GM19468 (cell line): ENCODE data around the gene PFN3.
A peak's percentile ranks its signal among the peaks of the same experiment; 100 is the strongest.
"Not testable (repeated sequence)": the region's sequence is repeated elsewhere in the genome, so short reads cannot be mapped to it uniquely, and the experiment has no call there.

ENCODE experiments used
- ATAC-seq: cut with Tn5 transposase; IDR thresholded peaks from one replicate; pipeline ENCODE4 v1.9.1; 2021; ENCODE audit warnings: mild to moderate bottlenecking, moderate library complexity, moderate number of reproducible peaks; ENCODE audit not compliant: unreplicated experiment; ENCODE audit errors: extremely low read depth

PFN3 gene

GRCh38 chr5:177362610-177363507 lies 37.6 kb downstream of the PFN3 start:
- ATAC-seq: no peak

GRCh38 chr5:177362292-177362609 lies 38.2 kb downstream of the PFN3 start:
- ATAC-seq: no peak

GRCh38 chr5:177361418-177362291 lies 38.8 kb downstream of the PFN3 start:
- no peak for ATAC-seq

- not testable (repeated sequence) for ATAC-seq
These were observed 39.7 kb downstream of the PFN3 start for GRCh38 chr5:177360740-177361139.

- ATAC-seq: no peak
These were observed 40.6 kb downstream of the PFN3 start for GRCh38 chr5:177359860-177360259.

GRCh38 chr5:177359451-177359851 lies 41.0 kb downstream of the PFN3 start:
- no peak for ATAC-seq

GRCh38 chr5:177358370-177358819 lies 42.1 kb downstream of the PFN3 start:
- no peak for ATAC-seq

GRCh38 chr5:177357459-177358351 lies 42.8 kb downstream of the PFN3 start, which contains the start of gene RGS14:
RGS14 (plus strand) TSS chr5:177357924; CDS start chr5:177358025, 101 bp downstream.
- ATAC-seq: peak; percentile 81

GRCh38 chr5:177357146-177357458 lies 43.4 kb downstream of the PFN3 start:
- ATAC-seq: no peak

GRCh38 chr5:177356746-177357145 lies 43.7 kb downstream of the PFN3 start:
- ATAC-seq: no peak

- no peak for ATAC-seq
These were observed 44.6 kb downstream of the PFN3 start for GRCh38 chr5:177355868-177356168.

- ATAC-seq: no peak
These were observed 45.1 kb downstream of the PFN3 start for GRCh38 chr5:177355162-177355867.

- no peak for ATAC-seq
These were observed 45.8 kb downstream of the PFN3 start for GRCh38 chr5:177354711-177355110.

- ATAC-seq: no peak
These were observed 46.2 kb downstream of the PFN3 start for GRCh38 chr5:177354256-177354655.

- ATAC-seq: no peak
These were observed 47.4 kb downstream of the PFN3 start for GRCh38 chr5:177353093-177353492.

- ATAC-seq: no peak
These were observed 48.8 kb downstream of the PFN3 start, which contains the start of gene LMAN2 for GRCh38 chr5:177351392-177352329. LMAN2 (minus strand) TSS chr5:177351668; CDS start chr5:177351647, 21 bp downstream.

GRCh38 chr5:177350776-177351391 lies 49.6 kb downstream of the PFN3 start:
- ATAC-seq: no peak
